HCT116 (cell line): ENCODE measurements around the gene KLK1. TPM values are rescaled to one million over a fixed set of nuclear protein-coding genes. Genes with fewer than 3 reads are reported as not detected.
"Not testable (repeated sequence)": the region's sequence is repeated elsewhere in the genome, so short reads cannot be mapped to it uniquely, and the experiment has no call there.

Experiments used
- ATAC-seq: fragments of 200-7000 bp; cut with Tn5 transposase; 2 replicates; pipeline ENCODE4 v1.9.1; 2020; ENCODE audit warnings: mild to moderate bottlenecking, moderate library complexity
- BruUV-seq: library from RNA; stranded (reverse); fragments of 400-500 nt; replicated peaks from 2 replicates; lab custom pipeline; 2021; lab: Mats Ljungman, UMichigan
- CTCF ChIA-PET: fragments of 300-600 bp; sonication (Branson Sonifier 250); formaldehyde crosslinking; loops from one replicate; lab custom pipeline; 2021; ENCODE audit warnings: antibody characterized with exemption; lab: Charles Lee
- POLR2A ChIA-PET: fragments of 300-600, 350-600 bp; sonication (Branson Sonifier 250); formaldehyde crosslinking; loops from one replicate; lab custom pipeline; 2021; ENCODE audit warnings: antibody characterized with exemption; lab: Charles Lee
- RAD21 ChIA-PET, 2 experiments: fragments of 300-600 bp; sonication (Branson Sonifier 250); formaldehyde crosslinking; loops; one replicate each; lab custom pipeline; 2023; ENCODE audit warnings: low total read pairs in 2 of 2; ENCODE audit not compliant: uncharacterized antibody in 2 of 2, unreplicated experiment in 2 of 2, low non-redundant PET in 1 of 2; lab: Charles Lee
- DNase-seq: peaks from one replicate; pipeline ENCODE4 v3.0.0-alpha.2; 2010; ENCODE audit warnings: low read depth, low spot score
- H2AFZ ChIP-seq: fragments of 200-600 bp; shearing (Covaris generic), sonication (generic); 2 replicates; pipeline ENCODE4 v1.6.1; 2017; ENCODE audit warnings: low read depth, mixed run types, mixed read lengths, antibody characterized with exemption, low read length; ENCODE audit not compliant: poor library complexity, severe bottlenecking
- H3K27ac ChIP-seq: 2 replicates; pipeline ENCODE4 v1.5.1; 2012; ENCODE audit warnings: low read depth, low read length
- H3K27me3 ChIP-seq: fragments of 200-600 bp; sonication (generic); 2 replicates; pipeline ENCODE4 v1.6.1; 2016; ENCODE audit warnings: mixed run types, low read length, mixed read lengths; ENCODE audit not compliant: insufficient read depth
- H3K36me3 ChIP-seq, 2 experiments: fragments of 200-500 bp in 1 of 2; fragments of 200-600 bp in 1 of 2; sonication (Bioruptor generic) in 1 of 2; sonication (generic) in 1 of 2; 2 replicates each; pipeline versions ENCODE4 v1.5.1 to v1.6.1; 2014 to 2016; ENCODE audit warnings: low read length in 2 of 2, inconsistent platforms in 1 of 2, mixed read lengths in 1 of 2, mixed run types in 1 of 2; ENCODE audit not compliant: insufficient read depth in 2 of 2, control insufficient read depth in 1 of 2
- H3K4me1 ChIP-seq, 2 experiments: fragments of 200-600 bp in 1 of 2; sonication (generic) in 1 of 2; 2 replicates each; pipeline versions ENCODE4 v1.5.1 to v1.6.1; 2012 to 2017; ENCODE audit warnings: low read length in 2 of 2, inconsistent platforms in 1 of 2, mild to moderate bottlenecking in 1 of 2, mixed read lengths in 1 of 2, mixed run types in 1 of 2, moderate library complexity in 1 of 2; ENCODE audit not compliant: insufficient read depth in 2 of 2, control insufficient read depth in 1 of 2
- H3K4me2 ChIP-seq: fragments of 200-600 bp; sonication (generic); 2 replicates; pipeline ENCODE4 v1.6.1; 2017; ENCODE audit warnings: mixed run types, low read length, mixed read lengths
- H3K4me3 ChIP-seq, 2 experiments: fragments of 200-600 bp in 1 of 2; sonication (generic) in 1 of 2; replicated peaks in 1 of 2; 2 replicates each; pipeline ENCODE4 v1.5.1; 2011 to 2016; ENCODE audit warnings: low read length in 2 of 2, control low read depth in 1 of 2, low read depth in 1 of 2, mild to moderate bottlenecking in 1 of 2, mixed read lengths in 1 of 2, mixed run types in 1 of 2
- H3K79me2 ChIP-seq: fragments of 200-600 bp; sonication (generic); 2 replicates; pipeline ENCODE4 v1.6.1; 2017; ENCODE audit warnings: mild to moderate bottlenecking, mixed run types, low read length, moderate library complexity, mixed read lengths; ENCODE audit not compliant: insufficient read depth
- H3K9ac ChIP-seq: fragments of 200-600 bp; sonication (generic); 2 replicates; pipeline ENCODE4 v1.6.1; 2016; ENCODE audit warnings: low read length, mixed read lengths
- H3K9me2 ChIP-seq: fragments of 200-600 bp; sonication (generic), shearing (Covaris generic); 2 replicates; pipeline ENCODE4 v1.6.1; 2017; ENCODE audit warnings: mixed run types, mild to moderate bottlenecking, moderate library complexity; ENCODE audit not compliant: insufficient read depth
- H3K9me3 ChIP-seq, 2 experiments: fragments of 200-500 bp in 1 of 2; fragments of 200-600 bp in 1 of 2; sonication (Bioruptor generic) in 1 of 2; sonication (generic) in 1 of 2; 2 replicates each; pipeline ENCODE4 v1.6.1; 2014 to 2017; ENCODE audit warnings: low read length in 2 of 2, mixed read lengths in 2 of 2, inconsistent platforms in 1 of 2, low read depth in 1 of 2, mild to moderate bottlenecking in 1 of 2, mixed run types in 1 of 2, moderate library complexity in 1 of 2; ENCODE audit not compliant: control insufficient read depth in 1 of 2, insufficient read depth in 1 of 2
- H4K20me1 ChIP-seq: fragments of 200-600 bp; sonication (generic), shearing (Covaris generic); 2 replicates; pipeline ENCODE4 v1.6.1; 2017; ENCODE audit warnings: mixed run types, mild to moderate bottlenecking, moderate library complexity; ENCODE audit not compliant: insufficient read depth
- CEBPB ChIP-seq: IDR thresholded peaks from 2 replicates; pipeline ENCODE4 v1.6.1; 2012; ENCODE audit warnings: low read depth
- EZH2phosphoT487 ChIP-seq: fragments of 200-600 bp; IDR thresholded peaks from 2 replicates; pipeline ENCODE4 v1.6.1; 2018; ENCODE audit warnings: antibody characterized with exemption, borderline replicate concordance
- FOSL1 ChIP-seq: IDR thresholded peaks from 2 replicates; pipeline ENCODE4 v1.6.1; 2012; ENCODE audit warnings: low read depth
- POLR2A ChIP-seq: IDR thresholded peaks from 2 replicates; pipeline ENCODE4 v1.7.0; 2011; ENCODE audit warnings: borderline replicate concordance; ENCODE audit not compliant: insufficient read depth, insufficient read length; ENCODE audit errors: extremely low read depth
- POLR2AphosphoS5 ChIP-seq: IDR thresholded peaks from 2 replicates; pipeline ENCODE4 v1.6.1; 2011; ENCODE audit warnings: mild to moderate bottlenecking, low read depth, low read length, moderate library complexity
- RAD21 ChIP-seq: IDR thresholded peaks from 2 replicates; pipeline ENCODE4 v1.6.1; 2012; ENCODE audit warnings: low read depth, mild to moderate bottlenecking
- SIN3A ChIP-seq: IDR thresholded peaks from 2 replicates; pipeline ENCODE4 v1.6.1; 2012; ENCODE audit warnings: low read depth
- SP1 ChIP-seq: IDR thresholded peaks from 2 replicates; pipeline ENCODE4 v1.6.1; 2012; ENCODE audit warnings: low read depth
- SRF ChIP-seq: IDR thresholded peaks from 2 replicates; pipeline ENCODE4 v1.6.1; 2012; ENCODE audit warnings: low read depth
- ZBTB33 ChIP-seq: IDR thresholded peaks from 2 replicates; pipeline ENCODE4 v1.6.1; 2011; ENCODE audit warnings: mild to moderate bottlenecking, low read length, moderate library complexity; ENCODE audit not compliant: insufficient replicate concordance; ENCODE audit errors: extremely low read depth
- ZFX ChIP-seq: fragments of 450-650 bp; IDR thresholded peaks from 2 replicates; pipeline ENCODE4 v1.6.1; 2017
- intact Hi-C: fragments of 100-400 bp; cut with micrococcal nuclease; formaldehyde crosslinking; loops from 2 replicates; pipeline ENCODE4 v1.10.0; 2022
- total RNA-seq: library from RNA; stranded (reverse); gene quantifications from one replicate; pipeline ENCODE4 v1.2.1, GENCODE V29; 2021; ENCODE audit not compliant: unreplicated experiment

KLK1 gene
- total RNA-seq, 1 experiment from 2014 or later: 3.3 TPM

- Histone ChIP-seq H3K9me3 (no peaks in the 10 kb centered on the region), H3K79me2 (no peaks in the 10 kb centered on the region), H3K4me3 (no peak overlapping the region), H3K4me1 (peaks cover 0 to 3% of the 10 kb centered on the region in 2 experiments; a peak in 1 of 4 replicates), H3K4me2 (no peak overlapping the region), H3K27ac (no peak overlapping the region), H3K9ac (no peak overlapping the region), H3K9me2 (no peaks in the 10 kb centered on the region), H2AFZ (no peak overlapping the region), H4K20me1 (no peaks in the 10 kb centered on the region), H3K36me3 (no peaks in the 10 kb centered on the region), H3K27me3 (no peaks in the 10 kb centered on the region)
- POLR2A ChIA-PET: interaction anchor here (0.6 kb wide), 1 partner anchor 60 kb away, joined by 3 read pairs; no protein-coding TSS in a partner anchor
- no TSS peak for BruUV-seq
- no peak for ATAC-seq
- CTCF ChIA-PET: interaction anchor here (0.7 to 6.4 kb wide), 5 partner anchors 10 to 312 kb away, joined by 3 to 46 read pairs (median 8); no protein-coding TSS in a partner anchor
- DNase-seq: no peak
- intact Hi-C loops: loop anchor here (5.0 kb wide), 1 partner anchor 62 kb away; the partner anchor contains the start of gene CLEC11A
- RAD21 ChIA-PET: no interaction called here
- no peak for TF ChIP-seq CEBPB
- TF ChIP-seq POLR2AphosphoS5: no peak
- no peak for TF ChIP-seq SRF
- no peak for TF ChIP-seq SIN3A
- TF ChIP-seq SP1: no peak
- TF ChIP-seq EZH2phosphoT487: no peak
- no peak for TF ChIP-seq ZBTB33
- no peak for TF ChIP-seq FOSL1
- no peak for TF ChIP-seq POLR2A
- TF ChIP-seq ZFX: no peak
- TF ChIP-seq RAD21: no peak
Measured at GRCh38 chr19:50784710-50785109, 38.9 kb downstream of the KLK1 start.

GRCh38 chr19:50783848-50784152 is 39.8 kb downstream of the KLK1 start:
- BruUV-seq, H3K4me1 ChIP-seq, H3K36me3 ChIP-seq, H4K20me1 ChIP-seq, H3K9me2 ChIP-seq, H3K27me3 ChIP-seq, H3K9me3 ChIP-seq, H2AFZ ChIP-seq, DNase-seq, H3K79me2 ChIP-seq, H3K27ac ChIP-seq, H3K9ac ChIP-seq, H3K4me3 ChIP-seq: not testable (repeated sequence)
- H3K4me2 ChIP-seq: peak overlapping the region; percentile 14; the same call in 1 of the 2 replicates
- ChIA-PET RAD21 (interaction anchor here (0.7 to 1.2 kb wide), 6 partner anchors 50 to 246 kb away, joined by 3 to 6 read pairs (median 4); no protein-coding TSS in a partner anchor), CTCF (interaction anchor here (0.8 to 6.4 kb wide), 12 partner anchors 11 to 415 kb away, joined by 3 to 46 read pairs (median 8); no protein-coding TSS in a partner anchor), POLR2A (interaction anchor here (1.4 kb wide), 1 partner anchor 59 kb away, joined by 5 read pairs; no protein-coding TSS in a partner anchor)
- intact Hi-C loops: loop anchor here (1.0 to 5.0 kb wide), 4 partner anchors 61 to 415 kb away; partner anchors contain the start of gene CLEC11A
- peak; percentile 21; the same call in 1 of the 2 replicates for ATAC-seq
